ACHN (cell line): ENCODE measurements around the gene TLR9.

Experiments
- DNase-seq: peaks from one replicate; pipeline ENCODE4 v3.0.0-alpha.2; 2015
- in situ Hi-C: cut with HindIII; loops from 2 replicates; pipeline ENCODE4 v1.10.0; 2017; ENCODE audit warnings: low sequenced_read_pairs, low pct_ligation_motif_present, low pct_unique_long_range_greater_than_20kb

Gene TLR9

GRCh38 chr3:52237006-52237656, 11.7 kb upstream of the TLR9 start:
- in situ Hi-C loops = no loop called here
- no peak for DNase-seq

- in situ Hi-C loops = no loop called here
- no peak for DNase-seq
Measured at GRCh38 chr3:52236424-52236886, 11.0 kb upstream of the TLR9 start.

GRCh38 chr3:52234516-52235447, 9.3 kb upstream of the TLR9 start:
- no peak for DNase-seq
- in situ Hi-C loops = no loop called here

GRCh38 chr3:52233968-52234367, 8.5 kb upstream of the TLR9 start:
- in situ Hi-C loops = no loop called here
- DNase-seq = no peak

- in situ Hi-C loops = no loop called here
- DNase-seq = no peak
Measured at GRCh38 chr3:52233108-52233591, 7.7 kb upstream of the TLR9 start.

GRCh38 chr3:52232279-52233107, 7.0 kb upstream of the TLR9 start:
- in situ Hi-C loops = no loop called here
- DNase-seq = no peak

GRCh38 chr3:52231502-52232278, 6.2 kb upstream of the TLR9 start:
- in situ Hi-C loops = no loop called here
- DNase-seq = peak; percentile 57

GRCh38 chr3:52230889-52231499, 5.5 kb upstream of the TLR9 start:
- in situ Hi-C loops = no loop called here
- no peak for DNase-seq

GRCh38 chr3:52230461-52230860, 5.0 kb upstream of the TLR9 start:
- no peak for DNase-seq
- in situ Hi-C loops = no loop called here

GRCh38 chr3:52229656-52230055, 4.2 kb upstream of the TLR9 start:
- DNase-seq = no peak
- in situ Hi-C loops = no loop called here

- in situ Hi-C loops = no loop called here
- no peak for DNase-seq
Measured at GRCh38 chr3:52228751-52229291, 3.4 kb upstream of the TLR9 start.

- in situ Hi-C loops = no loop called here
- DNase-seq = no peak
Measured at GRCh38 chr3:52228266-52228665, 2.8 kb upstream of the TLR9 start.

GRCh38 chr3:52227766-52228165, 2.3 kb upstream of the TLR9 start:
- in situ Hi-C loops = no loop called here
- no peak for DNase-seq

GRCh38 chr3:52227117-52227516, 1.7 kb upstream of the TLR9 start:
- in situ Hi-C loops = no loop called here
- no peak for DNase-seq

GRCh38 chr3:52226229-52226817, 878 bp upstream of the TLR9 start:
- in situ Hi-C loops = no loop called here

GRCh38 chr3:52223449-52224408, 1.7 kb downstream of the TLR9 start:
- in situ Hi-C loops = no loop called here
- no peak for DNase-seq

More at GRCh38 chr3:52226229-52226817, 878 bp upstream of the TLR9 start:
- no peak for DNase-seq
